Measurements from ENCODE around the gene SRSF4.

DNA sequence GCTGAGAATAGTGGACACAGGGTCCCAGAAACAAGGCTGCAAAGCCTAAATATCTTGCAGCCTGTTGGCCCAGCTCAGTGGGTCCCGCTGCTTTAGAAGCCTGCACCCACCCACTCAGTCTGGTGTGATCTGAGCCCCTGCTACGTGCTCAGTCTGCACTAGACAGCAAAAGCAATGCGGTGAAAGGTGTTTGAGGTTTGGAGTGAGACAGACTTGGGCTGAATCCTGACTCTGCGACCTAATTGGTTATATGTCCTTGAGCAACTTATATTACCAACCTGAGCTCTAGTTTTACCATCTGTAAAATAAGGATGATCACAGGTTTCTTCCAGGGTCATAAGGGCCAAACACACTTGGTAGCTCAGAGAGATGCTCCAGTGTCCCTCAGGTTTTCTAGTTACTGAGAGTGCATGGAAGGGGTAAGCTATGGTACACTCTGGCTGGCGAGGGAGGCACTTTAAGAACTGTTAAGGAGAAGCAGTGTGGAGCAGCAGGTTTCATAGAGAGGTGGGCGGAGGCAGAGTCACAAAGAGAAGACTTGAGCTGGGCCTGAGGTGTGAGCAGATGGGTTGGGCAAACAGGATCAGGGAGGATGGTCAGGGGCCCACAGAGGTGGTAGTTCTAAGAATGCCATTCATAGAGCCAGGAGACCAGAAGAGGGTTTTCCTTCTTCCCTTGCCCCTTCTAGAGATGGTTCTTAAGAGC is 68.1 kb downstream of the SRSF4 start:
- no peak for TF ChIP-seq POLR2A (IDR thresholded peaks at IDR 0.05)
- TF ChIP-seq CTCF (IDR thresholded peaks at IDR 0.05) = no peak
